H9 (cell line): ENCODE results near the gene TBX1. TPM values are rescaled to one million over a fixed set of nuclear protein-coding genes. Genes with fewer than 3 reads are reported as not detected.

Source experiments
- DNase-seq: peaks from one replicate; pipeline ENCODE4 v3.0.0-alpha.2; 2017
- H2AFZ ChIP-seq: one replicate; pipeline ENCODE4 v1.6.1; 2013; ENCODE audit warnings: mild to moderate bottlenecking, low read length, control low read depth, moderate library complexity
- H2AK5ac ChIP-seq: 2 replicates; pipeline ENCODE4 v1.6.1; 2013; ENCODE audit warnings: low read length, control low read depth, mixed read lengths; ENCODE audit not compliant: insufficient read length
- H2BK120ac ChIP-seq: one replicate; pipeline ENCODE4 v1.6.1; 2013; ENCODE audit warnings: low read depth, mild to moderate bottlenecking, low read length, control low read depth, inconsistent platforms; ENCODE audit not compliant: poor library complexity, severe bottlenecking
- H2BK12ac ChIP-seq: 2 replicates; pipeline ENCODE4 v1.6.1; 2013; ENCODE audit warnings: low read length, control low read depth, mixed read lengths, low read depth; ENCODE audit not compliant: insufficient read length
- H2BK15ac ChIP-seq: 2 replicates; pipeline ENCODE4 v1.6.1; 2013; ENCODE audit warnings: low read depth, low read length, control low read depth
- H2BK20ac ChIP-seq: one replicate; pipeline ENCODE4 v1.6.1; 2013; ENCODE audit warnings: low read depth, mild to moderate bottlenecking, low read length, control low read depth, inconsistent platforms; ENCODE audit not compliant: poor library complexity, severe bottlenecking
- H2BK5ac ChIP-seq: 2 replicates; pipeline ENCODE4 v1.6.1; 2013; ENCODE audit warnings: low read length, control low read depth, mixed read lengths; ENCODE audit not compliant: insufficient read length
- H3K14ac ChIP-seq: 2 replicates; pipeline ENCODE4 v1.6.1; 2013; ENCODE audit warnings: low read length, control low read depth; ENCODE audit not compliant: insufficient read depth
- H3K18ac ChIP-seq: 2 replicates; pipeline ENCODE4 v1.6.1; 2013; ENCODE audit warnings: low read depth, mild to moderate bottlenecking, mixed read lengths, low read length, control low read depth; ENCODE audit not compliant: insufficient read length
- H3K23ac ChIP-seq: 2 replicates; pipeline ENCODE4 v1.6.1; 2013; ENCODE audit warnings: low read length, control low read depth, mixed read lengths, low read depth; ENCODE audit not compliant: insufficient read length
- H3K23me2 ChIP-seq: 2 replicates; pipeline ENCODE4 v1.6.1; 2013; ENCODE audit warnings: low read depth, mild to moderate bottlenecking, mixed read lengths, low read length, control low read depth; ENCODE audit not compliant: insufficient read length, poor library complexity, severe bottlenecking
- H3K27ac ChIP-seq: 2 replicates; pipeline ENCODE4 v1.5.1; 2013; ENCODE audit warnings: low read length, control low read depth, mixed read lengths, low read depth; ENCODE audit not compliant: insufficient read length
- H3K27me3 ChIP-seq: 2 replicates; pipeline ENCODE4 v1.6.1; 2013; ENCODE audit warnings: low read length, control low read depth, inconsistent platforms; ENCODE audit not compliant: insufficient read depth
- H3K4ac ChIP-seq: 2 replicates; pipeline ENCODE4 v1.6.1; 2013; ENCODE audit warnings: low read depth, mild to moderate bottlenecking, control low read depth, inconsistent platforms, low read length, moderate library complexity
- H3K4me1 ChIP-seq: 2 replicates; pipeline ENCODE4 v1.6.1; 2013; ENCODE audit warnings: low read length, control low read depth, inconsistent platforms; ENCODE audit not compliant: insufficient read depth
- H3K4me2 ChIP-seq: 2 replicates; pipeline ENCODE4 v1.6.1; 2013; ENCODE audit warnings: low read length, control low read depth, mixed read lengths; ENCODE audit not compliant: insufficient read length, insufficient read depth
- H3K56ac ChIP-seq: 2 replicates; pipeline ENCODE4 v1.6.1; 2013; ENCODE audit warnings: low read depth, mild to moderate bottlenecking, mixed read lengths, low read length, control low read depth; ENCODE audit not compliant: insufficient read length
- H3K79me1 ChIP-seq: 2 replicates; pipeline ENCODE4 v1.6.1; 2013; ENCODE audit warnings: low read depth, mild to moderate bottlenecking, moderate library complexity, low read length, control low read depth, inconsistent platforms; ENCODE audit not compliant: insufficient read depth, poor library complexity, severe bottlenecking
- H3K79me2 ChIP-seq: 2 replicates; pipeline ENCODE4 v1.6.1; 2013; ENCODE audit warnings: low read length, control low read depth, inconsistent platforms; ENCODE audit not compliant: insufficient read depth
- H3K9ac ChIP-seq: 2 replicates; pipeline ENCODE4 v1.6.1; 2013; ENCODE audit warnings: low read length, control low read depth, mixed read lengths; ENCODE audit not compliant: insufficient read length; ENCODE audit errors: extremely low read depth
- H3K9me3 ChIP-seq: one replicate; pipeline ENCODE4 v1.6.1; 2013; ENCODE audit warnings: low read depth, low read length, inconsistent platforms; ENCODE audit not compliant: control insufficient read depth
- H3T11ph ChIP-seq: one replicate; pipeline ENCODE4 v1.6.1; 2013; ENCODE audit warnings: mild to moderate bottlenecking, low read length, control low read depth, inconsistent platforms
- H4K20me1 ChIP-seq: one replicate; pipeline ENCODE4 v1.6.1; 2013; ENCODE audit not compliant: control insufficient read depth, insufficient read length, insufficient read depth
- H4K5ac ChIP-seq: 2 replicates; pipeline ENCODE4 v1.6.1; 2013; ENCODE audit warnings: low read depth, mild to moderate bottlenecking, mixed read lengths, low read length, control low read depth; ENCODE audit not compliant: insufficient read length
- H4K8ac ChIP-seq: replicated peaks from 2 replicates; pipeline ENCODE4 v1.6.1; 2013; ENCODE audit warnings: low read length, control low read depth, mixed read lengths, low read depth; ENCODE audit not compliant: insufficient read length
- H4K91ac ChIP-seq: 2 replicates; pipeline ENCODE4 v1.6.1; 2013; ENCODE audit warnings: low read depth, mild to moderate bottlenecking, moderate library complexity, mixed read lengths, low read length, control low read depth; ENCODE audit not compliant: insufficient read length
- H3K27ac Mint-ChIP-seq, 3 experiments: 2 replicates in 2 of 3; 3 replicates in 1 of 3; pipeline ENCODE4 v1.8.0; 2020 to 2021; ENCODE audit warnings: mixed read lengths in 3 of 3, mild to moderate bottlenecking in 1 of 3, moderate library complexity in 1 of 3
- H3K27me3 Mint-ChIP-seq: 2 replicates; pipeline ENCODE4 v1.8.0; 2021; ENCODE audit warnings: low read depth, mild to moderate bottlenecking, moderate library complexity, mixed read lengths
- H3K36me3 Mint-ChIP-seq, 3 experiments: 2 replicates in 2 of 3; 3 replicates in 1 of 3; pipeline ENCODE4 v1.8.0; 2020 to 2021; ENCODE audit warnings: low read depth in 3 of 3, mixed read lengths in 3 of 3; ENCODE audit not compliant: insufficient read depth in 1 of 3
- H3K4me1 Mint-ChIP-seq, 2 experiments: 2 replicates each; pipeline ENCODE4 v1.8.0; 2020; ENCODE audit warnings: mixed read lengths in 2 of 2
- H3K4me3 Mint-ChIP-seq, 2 experiments: 2 replicates in 1 of 2; 3 replicates in 1 of 2; pipeline ENCODE4 v1.8.0; 2020 to 2021; ENCODE audit warnings: mild to moderate bottlenecking in 2 of 2, mixed read lengths in 2 of 2, moderate library complexity in 1 of 2
- H3K9me3 Mint-ChIP-seq, 2 experiments: 2 replicates in 1 of 2; 3 replicates in 1 of 2; pipeline ENCODE4 v1.8.0; 2020; ENCODE audit warnings: mild to moderate bottlenecking in 2 of 2, mixed read lengths in 2 of 2, moderate library complexity in 1 of 2
- WGBS: extraction: QIAGEN DNeasy Blood & Tissue Kit; methylation state at CpG from one replicate; pipeline ENCODE4 v1.1.7; 2013; ENCODE audit warnings: missing lambda C conversion rate, low lambda C conversion rate, mixed read lengths; ENCODE audit not compliant: insufficient read length; ENCODE audit errors: extremely low coverage; 5-methylcytosine and 5-hydroxymethylcytosine counted together
- total RNA-seq: library from RNA; stranded (reverse); gene quantifications from 2 replicates; pipeline ENCODE4 v1.2.1, GENCODE V29; 2021
- TF ChIP-seq, protein P1 (sequence below): fragments of 200-600 bp; sonication (generic); conservative IDR thresholded peaks from 3 replicates; pipeline ENCODE4 v1.8.0; 2021; ENCODE audit warnings: antibody characterized with exemption, mild to moderate bottlenecking

TBX1 gene
- total RNA-seq, 1 experiment from 2014 or later = 2.2 TPM

DNA sequence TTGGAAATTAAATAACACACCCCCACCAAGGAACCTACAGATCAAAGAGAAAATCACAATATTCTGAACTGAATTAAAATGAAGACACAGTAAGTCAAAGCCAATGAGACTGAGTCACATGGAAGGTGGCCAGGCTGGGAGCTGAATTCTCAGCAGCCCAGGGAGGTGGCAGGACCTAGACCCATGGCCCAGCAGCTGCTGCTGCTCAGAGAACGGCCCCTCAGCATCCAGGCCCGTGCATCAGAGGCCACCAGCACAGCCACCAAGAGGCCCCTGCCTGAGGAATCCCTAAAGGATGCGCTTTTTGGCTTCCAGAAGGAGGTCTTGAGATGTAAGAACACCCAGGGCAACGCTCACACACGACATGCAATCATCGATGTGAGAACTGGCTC is 35.0 kb downstream of the TBX1 start:
- Histone ChIP-seq H2BK120ac (no peak overlapping the region), H3K79me1 (no peaks in the 10 kb centered on the region), H3K56ac (no peak overlapping the region), H3K9me3 (no peaks in the 10 kb centered on the region), H3K18ac (no peak overlapping the region), H2AK5ac (no peak overlapping the region), H4K5ac (no peak overlapping the region), H3T11ph (no peak overlapping the region), H3K9ac (no peak overlapping the region), H2BK20ac (no peak overlapping the region), H3K4me2 (no peak overlapping the region), H3K23me2 (no peaks in the 10 kb centered on the region), H4K20me1 (no peaks in the 10 kb centered on the region), H4K8ac (no peak overlapping the region), H3K4ac (no peak overlapping the region), H2BK12ac (no peak overlapping the region), H3K79me2 (no peaks in the 10 kb centered on the region), H3K4me1 (no peaks in the 10 kb centered on the region), H2AFZ (no peak overlapping the region), H3K27me3 (no peaks in the 10 kb centered on the region), H3K27ac (no peak overlapping the region), H4K91ac (no peak overlapping the region), H2BK5ac (no peak overlapping the region), H3K23ac (no peak overlapping the region), H3K14ac (no peak overlapping the region; the same call in 1 of the 2 replicates), H2BK15ac (no peak overlapping the region)
- Mint-ChIP-seq H3K27me3 (no peaks in the 10 kb centered on the region; the same call in 1 of the 2 replicates), H3K36me3 (peaks cover 0 to 3% (median 2%) of the 10 kb centered on the region in 3 experiments; a peak in 2 of 7 replicates), H3K4me3 (no peak overlapping the region), H3K9me3 (no peaks in the 10 kb centered on the region; a peak in 2 of 5 replicates), H3K27ac (no peak overlapping the region), H3K4me1 (peaks cover 0 to 8% of the 10 kb centered on the region in 2 experiments; a peak in 2 of 4 replicates)
- no CpG with 5 or more reads among the region's 6 CpGs for WGBS
- TF ChIP-seq, protein P1, sequence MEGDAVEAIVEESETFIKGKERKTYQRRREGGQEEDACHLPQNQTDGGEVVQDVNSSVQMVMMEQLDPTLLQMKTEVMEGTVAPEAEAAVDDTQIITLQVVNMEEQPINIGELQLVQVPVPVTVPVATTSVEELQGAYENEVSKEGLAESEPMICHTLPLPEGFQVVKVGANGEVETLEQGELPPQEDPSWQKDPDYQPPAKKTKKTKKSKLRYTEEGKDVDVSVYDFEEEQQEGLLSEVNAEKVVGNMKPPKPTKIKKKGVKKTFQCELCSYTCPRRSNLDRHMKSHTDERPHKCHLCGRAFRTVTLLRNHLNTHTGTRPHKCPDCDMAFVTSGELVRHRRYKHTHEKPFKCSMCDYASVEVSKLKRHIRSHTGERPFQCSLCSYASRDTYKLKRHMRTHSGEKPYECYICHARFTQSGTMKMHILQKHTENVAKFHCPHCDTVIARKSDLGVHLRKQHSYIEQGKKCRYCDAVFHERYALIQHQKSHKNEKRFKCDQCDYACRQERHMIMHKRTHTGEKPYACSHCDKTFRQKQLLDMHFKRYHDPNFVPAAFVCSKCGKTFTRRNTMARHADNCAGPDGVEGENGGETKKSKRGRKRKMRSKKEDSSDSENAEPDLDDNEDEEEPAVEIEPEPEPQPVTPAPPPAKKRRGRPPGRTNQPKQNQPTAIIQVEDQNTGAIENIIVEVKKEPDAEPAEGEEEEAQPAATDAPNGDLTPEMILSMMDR = no peak
- DNase-seq = no peak
